ENCODE data around the gene PCGF1.

PCGF1 gene

DNA sequence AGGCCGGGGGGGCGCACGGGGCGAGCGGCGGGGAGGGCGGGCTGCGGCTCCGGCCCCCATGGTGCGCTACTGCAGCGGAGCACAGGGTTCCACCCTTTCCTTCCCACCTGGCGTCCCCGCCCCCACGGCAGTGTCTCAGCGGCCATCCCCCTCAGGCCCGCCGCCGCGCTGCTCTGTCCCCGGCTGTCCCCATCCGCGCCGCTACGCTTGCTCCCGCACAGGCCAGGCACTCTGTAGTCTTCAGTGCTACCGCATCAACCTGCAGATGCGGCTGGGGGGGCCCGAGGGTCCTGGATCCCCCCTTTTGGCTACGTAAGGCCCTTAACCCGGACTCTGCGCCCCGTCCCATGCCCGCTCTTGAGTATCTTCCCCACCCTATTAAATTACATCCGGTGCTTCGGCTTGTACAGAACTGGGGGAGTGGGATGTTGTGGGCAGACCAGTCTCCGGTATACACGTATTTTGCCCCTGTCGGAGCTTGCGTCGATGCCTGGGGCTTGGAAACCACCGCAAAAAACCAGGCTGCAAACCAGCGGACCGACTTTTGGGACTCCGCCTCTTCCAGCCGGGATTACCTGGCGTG lies 49.9 kb downstream of the PCGF1 start:
- H4K20me1 ChIP-seq (ENCODE audit: insufficient read depth, low read length): no peaks in the 10 kb centered on the region; the same call in 1 of the 2 replicates

DNA sequence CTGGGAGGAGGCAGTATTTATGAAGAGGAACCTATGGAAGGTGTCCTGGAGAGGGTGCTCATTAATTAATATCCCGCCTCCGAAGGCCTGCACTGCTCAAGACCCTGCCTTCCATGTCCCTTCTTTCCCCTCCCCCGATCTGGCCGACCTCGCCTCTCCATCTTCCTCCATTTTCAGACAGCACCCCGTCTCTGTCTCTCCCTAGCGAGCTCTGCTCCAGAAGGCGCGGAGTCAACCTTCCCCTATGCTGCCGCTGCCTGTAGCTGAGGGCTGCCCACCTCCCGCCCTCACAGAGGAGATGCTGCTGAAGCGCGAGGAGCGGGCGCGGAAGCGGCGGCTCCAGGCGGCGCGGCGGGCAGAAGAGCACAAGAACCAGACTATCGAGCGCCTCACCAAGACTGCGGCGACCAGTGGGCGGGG lies 50.4 kb downstream of the PCGF1 start:
- H3K4me3 ChIP-seq (ENCODE audit: low read depth in 1 of 2, low read length in 2 of 2): peak overlapping the region; percentile 38 to 77; a peak in 3 of 4 replicates
- peak overlapping the region; percentile 95 for H3K4me2 ChIP-seq (ENCODE audit: insufficient read depth, low read length)
- peak; percentile 11 for ATAC-seq (ENCODE audit: insufficient read depth, low read depth)
- peak overlapping the region; percentile 86 for H3K27ac ChIP-seq (ENCODE audit: low read length)
- peaks cover 60% of the 10 kb centered on the region for H3K4me1 ChIP-seq (ENCODE audit: insufficient read depth, low read length)
- peaks cover 20% of the 10 kb centered on the region for H3K36me3 ChIP-seq (ENCODE audit: insufficient read depth, low read length)
- H2AFZ ChIP-seq (ENCODE audit: low read depth, low read length): peak overlapping the region; percentile 63
- DNase-seq: no peak
- peak overlapping the region; percentile 78 for H3K9ac ChIP-seq (ENCODE audit: low read depth, low read length)
- TF ChIP-seq, protein P1, sequence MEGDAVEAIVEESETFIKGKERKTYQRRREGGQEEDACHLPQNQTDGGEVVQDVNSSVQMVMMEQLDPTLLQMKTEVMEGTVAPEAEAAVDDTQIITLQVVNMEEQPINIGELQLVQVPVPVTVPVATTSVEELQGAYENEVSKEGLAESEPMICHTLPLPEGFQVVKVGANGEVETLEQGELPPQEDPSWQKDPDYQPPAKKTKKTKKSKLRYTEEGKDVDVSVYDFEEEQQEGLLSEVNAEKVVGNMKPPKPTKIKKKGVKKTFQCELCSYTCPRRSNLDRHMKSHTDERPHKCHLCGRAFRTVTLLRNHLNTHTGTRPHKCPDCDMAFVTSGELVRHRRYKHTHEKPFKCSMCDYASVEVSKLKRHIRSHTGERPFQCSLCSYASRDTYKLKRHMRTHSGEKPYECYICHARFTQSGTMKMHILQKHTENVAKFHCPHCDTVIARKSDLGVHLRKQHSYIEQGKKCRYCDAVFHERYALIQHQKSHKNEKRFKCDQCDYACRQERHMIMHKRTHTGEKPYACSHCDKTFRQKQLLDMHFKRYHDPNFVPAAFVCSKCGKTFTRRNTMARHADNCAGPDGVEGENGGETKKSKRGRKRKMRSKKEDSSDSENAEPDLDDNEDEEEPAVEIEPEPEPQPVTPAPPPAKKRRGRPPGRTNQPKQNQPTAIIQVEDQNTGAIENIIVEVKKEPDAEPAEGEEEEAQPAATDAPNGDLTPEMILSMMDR (IDR thresholded peaks at IDR 0.05; ENCODE audit: borderline replicate concordance, extremely low read depth, low read length, poor library complexity, severe bottlenecking): peak; percentile 1
- no peak for TF ChIP-seq EZH2 (IDR thresholded peaks at IDR 0.05; ENCODE audit: borderline replicate concordance, low read depth, low read length, severe bottlenecking)
- H3K27me3 ChIP-seq (ENCODE audit: insufficient read depth, low read length, poor library complexity): no peaks in the 10 kb centered on the region
- peaks cover 35% of the 10 kb centered on the region for H3K79me2 ChIP-seq (ENCODE audit: insufficient read depth, low read length)
- H4K20me1 ChIP-seq (ENCODE audit: insufficient read depth, low read length): no peaks in the 10 kb centered on the region; the same call in 1 of the 2 replicates
- no peaks in the 10 kb centered on the region for H3K9me3 ChIP-seq (ENCODE audit: insufficient read depth, low read length, severe bottlenecking)

More for the DNA sequence above, 49.9 kb downstream of the PCGF1 start:
- ATAC-seq (ENCODE audit: insufficient read depth, low read depth) (peak; percentile 44), DNase-seq (peak; percentile 83)
- no peaks in the 10 kb centered on the region for H3K9me3 ChIP-seq (ENCODE audit: insufficient read depth, low read length, severe bottlenecking)
- TF ChIP-seq, protein P1 (IDR thresholded peaks at IDR 0.05; ENCODE audit: borderline replicate concordance, extremely low read depth, low read length, poor library complexity, severe bottlenecking): no peak
- no peak for TF ChIP-seq EZH2 (IDR thresholded peaks at IDR 0.05; ENCODE audit: borderline replicate concordance, low read depth, low read length, severe bottlenecking)
- H3K27me3 ChIP-seq (ENCODE audit: insufficient read depth, low read length, poor library complexity): no peaks in the 10 kb centered on the region
- peak overlapping the region; percentile 69 for H2AFZ ChIP-seq (ENCODE audit: low read depth, low read length)
- peak overlapping the region; percentile 95 for H3K4me2 ChIP-seq (ENCODE audit: insufficient read depth, low read length)
- peak overlapping the region; percentile 38 to 77; a peak in 3 of 4 replicates for H3K4me3 ChIP-seq (ENCODE audit: low read depth in 1 of 2, low read length in 2 of 2)
- H3K79me2 ChIP-seq (ENCODE audit: insufficient read depth, low read length): peaks cover 35% of the 10 kb centered on the region
- peak overlapping the region; percentile 86 for H3K27ac ChIP-seq (ENCODE audit: low read length)
- H3K36me3 ChIP-seq (ENCODE audit: insufficient read depth, low read length): peaks cover 25% of the 10 kb centered on the region
- peak overlapping the region; percentile 78 for H3K9ac ChIP-seq (ENCODE audit: low read depth, low read length)
- peaks cover 55% of the 10 kb centered on the region for H3K4me1 ChIP-seq (ENCODE audit: insufficient read depth, low read length)

Data from DND-41 (cell line).